GM19372 (cell line): Measurements from ENCODE around the gene LEF1.
"Not testable (repeated sequence)": the region's sequence is repeated elsewhere in the genome, so short reads cannot be mapped to it uniquely, and the experiment has no call there.

Source experiments
- ATAC-seq: cut with Tn5 transposase; IDR thresholded peaks from one replicate; pipeline ENCODE4 v1.9.1; 2021; ENCODE audit warnings: mild to moderate bottlenecking, low read depth, moderate library complexity; ENCODE audit not compliant: unreplicated experiment

Gene LEF1

DNA sequence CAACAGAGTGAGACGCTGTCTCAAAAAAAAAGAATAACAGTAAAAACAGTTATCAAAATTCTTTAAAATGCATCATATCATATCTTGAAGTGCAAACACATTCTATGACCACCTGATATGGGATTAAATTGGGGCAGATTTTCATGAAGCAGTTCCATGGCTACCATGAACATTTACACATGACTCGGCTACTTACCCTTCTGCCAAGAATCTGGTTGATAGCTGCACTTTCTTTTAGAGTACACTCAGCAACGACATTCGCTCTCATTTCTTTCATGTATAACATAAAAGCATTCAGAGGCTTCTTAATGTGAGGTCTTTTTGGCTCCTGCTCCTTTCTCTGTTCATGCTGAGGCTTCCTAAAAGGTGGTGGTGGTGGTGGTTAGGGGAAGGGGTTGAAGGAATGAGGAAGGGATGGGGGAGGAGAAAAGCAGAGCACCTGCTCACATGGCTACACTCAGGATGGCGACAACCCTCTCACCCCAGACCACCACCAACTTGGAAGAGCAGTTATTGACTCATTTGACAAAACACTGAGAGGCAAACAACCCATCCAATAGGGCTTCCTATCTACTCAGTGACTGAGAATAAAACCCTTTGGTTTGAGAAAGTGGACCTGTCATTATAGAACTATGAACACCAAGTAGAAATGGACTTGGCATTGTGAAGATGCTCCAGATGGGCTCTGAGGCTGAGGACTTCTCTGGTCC, 90.6 kb downstream of the LEF1 start:
- ATAC-seq: no peak

DNA sequence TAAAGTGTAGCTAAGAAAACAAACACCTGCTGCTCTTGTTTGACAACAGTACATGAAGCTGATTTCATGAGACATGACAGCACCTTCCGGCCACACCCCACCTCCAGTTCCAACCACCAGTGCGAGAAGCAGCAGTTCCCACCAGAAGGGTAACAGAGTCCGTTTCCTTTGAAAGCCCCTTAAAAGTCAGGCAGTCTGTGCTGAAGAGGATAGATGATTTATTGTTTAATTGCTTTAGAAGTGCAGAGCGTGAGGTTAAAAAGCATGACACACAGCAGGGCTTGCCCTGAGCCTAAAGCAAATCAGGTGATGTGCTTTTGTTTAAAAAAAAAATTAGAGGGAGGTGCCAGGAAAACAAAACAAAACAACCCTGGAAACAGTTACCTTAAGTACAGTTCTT, 96.4 kb downstream of the LEF1 start:
- no peak for ATAC-seq

DNA sequence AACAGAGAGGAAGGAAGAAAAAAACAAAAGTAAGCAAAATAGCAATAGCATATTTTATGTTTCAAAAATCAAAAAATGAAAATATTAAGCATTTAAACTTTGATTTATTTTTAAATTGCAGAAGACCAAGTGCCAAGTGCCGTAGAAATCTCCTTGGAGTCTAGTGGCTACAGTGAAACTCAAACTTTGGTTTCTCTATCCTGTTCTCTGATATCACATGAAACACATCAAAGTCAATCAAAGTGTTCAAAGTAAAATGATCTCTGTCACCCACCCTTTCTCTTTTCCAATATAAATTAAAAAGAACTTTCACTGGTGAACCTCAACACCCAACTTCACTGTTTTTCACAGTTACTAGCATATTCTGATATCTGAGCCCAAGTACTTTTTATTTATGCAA, 98.0 kb downstream of the LEF1 start:
- no peak for ATAC-seq

DNA sequence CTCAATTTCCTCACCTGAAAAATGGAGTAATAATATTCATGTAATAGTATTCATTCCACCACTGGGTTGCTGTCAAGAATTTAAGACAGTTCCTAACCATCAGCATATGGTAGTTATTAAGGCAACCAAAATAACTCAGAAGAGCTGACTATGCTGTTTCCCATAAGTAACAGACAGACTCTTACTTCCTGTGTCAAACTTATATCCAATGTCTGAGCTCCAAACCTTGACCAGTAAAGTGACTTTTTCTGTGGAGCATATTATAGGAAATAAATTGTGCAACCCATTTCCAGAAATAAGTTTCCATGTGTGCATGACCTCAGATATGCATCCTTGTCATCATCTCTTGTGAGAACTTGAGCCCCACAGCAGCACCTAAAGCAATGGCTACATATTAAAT, 100.3 kb downstream of the LEF1 start:
- ATAC-seq: no peak

DNA sequence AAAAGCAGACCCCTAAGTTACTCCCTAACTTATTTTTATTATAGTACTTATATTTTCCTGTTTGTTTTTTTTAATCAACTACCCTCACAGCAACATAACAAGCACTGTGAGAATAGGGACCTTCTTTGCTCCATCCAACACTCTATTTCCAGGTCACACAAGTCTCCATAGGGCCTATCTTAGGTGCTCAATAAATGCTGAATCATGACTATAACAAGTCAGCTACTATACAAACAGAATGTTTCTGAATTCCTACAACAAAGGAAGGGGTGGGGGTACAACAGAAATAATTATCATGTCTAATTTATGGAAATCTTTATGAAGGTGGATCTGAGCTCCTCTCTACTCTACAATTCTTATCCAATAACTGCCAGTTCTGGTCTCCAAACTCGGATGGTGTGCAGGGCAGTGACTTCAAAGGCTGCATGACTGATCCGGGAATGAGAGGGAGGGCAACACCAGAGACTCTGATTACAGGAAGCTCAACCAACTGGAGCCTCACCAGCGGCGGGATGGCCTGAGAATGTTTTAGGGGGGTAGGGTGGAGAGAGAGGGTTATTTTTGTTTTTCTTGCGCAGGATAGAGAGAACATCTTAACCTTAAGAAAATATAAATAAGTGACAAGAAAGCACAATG, 107.9 kb downstream of the LEF1 start:
- ATAC-seq: no peak

DNA sequence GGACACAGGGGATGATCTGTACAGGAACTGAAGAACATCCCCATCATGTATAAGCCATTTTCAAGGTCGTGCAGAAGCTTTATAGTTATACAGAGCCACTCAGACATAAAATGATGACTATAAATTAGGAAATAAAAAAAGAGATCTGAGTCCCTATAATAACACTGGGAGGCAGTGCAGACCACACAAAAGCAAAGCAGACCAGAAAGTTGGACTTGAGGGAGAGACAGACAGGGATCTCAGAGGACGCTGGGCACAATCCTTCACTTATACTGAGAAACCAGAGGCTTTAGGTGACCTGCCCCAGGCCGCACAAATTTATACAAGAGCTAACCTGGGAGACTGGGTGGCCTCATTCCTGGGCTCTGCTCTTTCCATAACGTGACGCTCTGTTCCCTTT, 108.6 kb downstream of the LEF1 start:
- ATAC-seq: no peak

DNA sequence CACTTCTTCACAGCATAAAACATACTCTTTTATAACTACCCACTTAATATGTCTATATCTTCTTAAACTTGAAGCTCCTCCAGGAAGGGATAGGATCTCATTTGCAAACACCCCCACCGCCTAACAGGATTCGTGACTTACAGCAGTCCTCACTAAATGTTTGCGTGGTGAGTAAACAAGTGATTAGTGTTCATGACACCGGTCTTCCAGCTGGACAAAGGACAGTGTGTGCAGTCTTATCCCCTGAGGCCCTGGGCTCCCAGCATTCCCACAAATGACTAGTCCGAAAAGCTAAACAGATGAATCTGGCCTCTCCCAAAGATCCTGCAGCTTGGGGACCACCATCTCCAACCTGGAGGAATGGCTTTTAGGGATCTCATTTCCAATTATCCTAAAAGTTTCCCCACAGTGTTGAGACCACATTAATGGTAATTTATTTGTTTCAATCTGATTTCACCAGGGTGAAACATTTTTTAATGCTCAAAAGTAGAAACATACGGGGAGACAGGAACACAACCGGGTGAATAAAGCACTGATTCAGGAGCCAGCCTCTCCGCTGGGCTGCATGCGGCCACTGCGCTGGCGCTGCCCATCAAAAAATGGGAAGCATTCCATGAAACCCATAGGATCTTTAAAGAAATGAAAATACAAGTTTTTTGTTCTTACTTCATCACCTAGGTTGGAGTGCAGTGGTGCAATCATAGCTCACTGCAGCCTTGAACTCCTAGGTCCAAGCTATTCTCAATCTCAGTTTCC, 109.9 kb downstream of the LEF1 start:
- ATAC-seq: no peak

DNA sequence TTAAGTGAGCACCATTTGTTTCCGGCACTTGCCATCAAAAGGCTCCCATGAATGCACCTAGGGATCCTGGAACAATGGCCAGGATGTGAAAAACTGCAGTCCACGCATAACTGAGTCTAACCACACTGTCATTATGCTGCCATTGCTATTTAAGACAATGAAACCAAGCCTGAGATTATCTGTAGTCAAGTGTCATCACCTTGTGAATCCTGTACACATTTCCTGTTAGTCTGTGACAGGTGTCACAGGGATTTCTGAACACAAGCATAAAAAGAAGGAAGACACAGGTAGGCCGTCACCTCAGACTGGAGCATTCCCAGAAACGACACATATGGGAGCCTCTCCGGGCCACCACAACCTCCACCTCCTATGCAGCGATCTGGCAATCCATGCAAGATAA, 112.3 kb downstream of the LEF1 start:
- no peak for ATAC-seq

DNA sequence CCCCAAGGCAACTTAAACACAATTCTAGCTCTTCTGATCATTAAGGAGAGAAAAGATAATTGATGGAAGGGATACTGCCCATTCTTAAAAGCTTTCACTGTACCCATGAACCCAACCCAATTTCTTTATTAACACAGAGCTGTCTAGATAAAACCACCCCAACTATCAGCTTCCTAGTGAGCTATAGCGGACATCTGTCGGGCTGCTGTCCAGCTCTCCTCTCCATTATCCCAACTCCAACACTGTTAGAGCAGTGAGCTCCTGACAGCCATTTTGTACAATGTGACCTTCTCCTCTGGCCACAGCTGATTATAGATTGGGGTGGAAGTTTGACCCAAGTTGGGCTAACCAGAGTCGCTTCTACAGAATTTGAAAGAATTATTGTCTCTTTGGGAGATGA, 112.9 kb downstream of the LEF1 start:
- ATAC-seq: no peak

DNA sequence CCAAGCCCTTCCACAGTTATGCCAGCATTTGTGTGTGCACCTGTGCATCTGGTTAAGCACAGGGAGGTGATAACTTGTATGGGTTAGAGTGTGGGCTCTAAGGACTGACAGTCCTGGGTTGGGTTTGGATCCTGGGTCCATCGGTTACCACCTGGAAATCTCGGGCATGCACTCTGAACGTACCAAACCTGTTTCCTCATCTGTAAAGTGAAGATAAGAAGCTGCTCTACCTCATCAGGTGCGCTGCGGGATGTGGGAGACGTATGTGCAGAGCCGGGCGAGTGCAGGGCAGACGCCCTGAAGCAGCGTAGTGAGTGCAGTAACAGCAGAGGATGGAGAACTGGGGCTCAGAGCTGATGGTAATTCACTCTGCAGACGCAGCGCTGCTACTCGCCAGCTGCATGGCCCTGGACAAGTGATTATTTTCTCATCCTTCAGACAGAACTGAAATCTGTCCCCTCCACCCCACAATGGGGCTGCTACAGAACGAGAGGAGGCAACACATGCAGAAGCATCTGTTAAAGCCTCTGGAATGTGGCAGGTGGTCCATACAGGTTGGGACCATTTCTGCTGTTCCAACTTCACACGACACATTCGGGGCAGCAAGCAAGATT, 114.6 kb downstream of the LEF1 start:
- ATAC-seq: no peak

DNA sequence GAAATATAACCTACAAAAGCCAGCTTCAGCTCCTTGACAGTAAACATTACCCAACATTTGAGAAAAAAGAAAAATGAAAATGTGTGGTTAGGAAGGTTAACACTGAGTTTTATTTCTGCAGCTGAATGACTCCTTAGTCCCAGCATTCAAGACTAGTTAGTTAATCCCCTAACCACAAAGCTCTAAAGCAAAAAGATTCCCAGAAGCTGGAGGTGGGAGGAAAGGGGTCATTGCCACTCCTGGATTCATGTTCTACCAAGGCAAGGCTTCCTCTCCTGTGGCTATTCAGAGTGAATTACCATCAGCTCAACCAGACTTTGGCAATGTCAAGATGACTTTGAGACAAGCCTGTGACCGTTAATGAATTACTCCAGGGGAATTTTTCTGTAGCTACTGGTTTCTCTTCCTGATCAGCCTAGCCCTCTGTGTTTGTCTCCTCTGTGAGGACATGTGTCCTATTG, 115.5 kb downstream of the LEF1 start:
- ATAC-seq: peak; percentile 93

DNA sequence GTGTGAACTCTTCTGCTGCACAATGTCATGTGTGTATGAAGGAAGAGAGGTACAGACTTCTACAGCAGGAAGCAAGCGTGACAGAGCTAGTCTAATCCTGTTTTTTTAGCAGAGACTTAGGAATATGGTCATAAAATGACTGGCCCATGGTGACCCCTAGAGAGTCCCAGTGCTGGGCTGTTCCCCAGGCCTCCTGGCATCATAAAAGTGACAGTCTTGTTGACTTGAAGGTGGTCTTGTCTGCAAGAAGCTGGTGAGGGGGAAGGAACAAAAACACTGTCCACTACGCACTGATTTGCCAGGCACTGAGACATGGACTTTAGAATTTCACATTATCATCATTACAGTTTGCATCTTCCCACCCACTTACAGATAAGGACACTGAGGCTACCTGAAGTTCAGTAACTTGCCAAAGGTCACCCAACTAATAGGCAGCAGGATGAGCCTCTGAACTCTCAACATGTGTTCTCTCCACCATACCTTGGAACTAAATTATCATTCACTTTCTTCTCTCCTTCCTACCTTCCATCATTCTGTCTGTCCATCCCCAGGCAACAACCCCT, 116.1 kb downstream of the LEF1 start:
- ATAC-seq: peak; percentile 5

DNA sequence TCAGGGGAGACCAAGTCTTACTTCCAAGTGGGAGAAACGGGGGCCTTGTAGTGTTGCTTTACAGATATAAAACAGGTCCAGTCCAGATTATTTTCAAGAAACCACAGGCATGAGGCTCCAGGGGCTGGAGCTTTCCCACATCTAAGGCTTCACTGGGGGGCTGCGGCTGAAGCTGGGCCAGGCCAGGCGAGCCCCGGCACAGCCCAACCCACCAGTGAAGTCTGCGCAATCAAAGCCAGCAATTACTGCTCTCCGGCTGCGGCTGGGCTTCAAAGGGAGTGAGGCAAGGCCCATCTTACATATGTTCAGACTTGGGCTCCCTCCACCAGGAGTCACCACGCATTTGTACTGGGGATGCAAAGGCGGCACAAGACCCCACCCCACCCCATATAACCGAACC, 117.4 kb downstream of the LEF1 start:
- no peak for ATAC-seq

DNA sequence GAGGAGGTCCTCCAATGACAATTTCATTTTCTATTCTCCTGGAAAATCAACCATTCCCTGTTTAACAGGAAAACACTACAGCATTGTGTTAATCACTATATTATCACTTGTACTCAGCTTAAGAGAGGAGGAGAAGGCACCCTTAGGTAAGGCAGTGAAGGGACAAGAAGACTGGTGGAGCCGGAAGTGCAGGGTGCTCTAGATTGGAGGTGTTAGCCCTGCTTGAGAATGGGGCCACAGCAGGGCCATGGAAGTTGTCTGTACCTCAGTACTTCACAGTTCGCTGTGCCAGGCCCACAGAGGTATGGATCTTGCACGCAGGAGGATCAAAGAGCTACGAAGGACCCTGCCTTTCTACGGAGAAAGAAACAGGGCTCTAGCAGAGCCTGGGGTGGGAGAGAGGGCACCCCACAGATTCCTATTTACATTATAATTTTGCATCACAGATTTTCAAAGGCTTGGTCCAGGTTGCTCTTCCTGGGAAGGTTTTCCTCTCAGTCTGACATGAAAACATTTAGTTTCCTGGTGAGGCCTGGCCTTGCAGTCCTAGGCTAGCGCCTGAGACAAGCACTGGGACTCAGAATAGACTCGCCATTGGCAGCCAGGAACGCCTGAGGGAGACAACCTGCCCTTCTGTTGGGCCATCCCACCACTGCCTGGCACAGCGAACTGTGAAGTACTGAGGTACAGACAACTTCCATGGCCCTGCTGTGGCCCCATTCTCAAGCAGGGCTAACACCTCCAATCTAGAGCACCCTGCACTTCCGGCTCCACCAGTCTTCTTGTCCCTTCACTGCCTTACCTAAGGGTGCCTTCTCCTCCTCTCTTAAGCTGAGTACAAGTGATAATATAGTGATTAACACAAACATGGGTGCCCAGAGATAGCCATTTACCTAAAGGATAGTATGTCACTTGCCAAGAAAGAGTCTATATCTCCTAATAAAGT, 118.3 kb downstream of the LEF1 start:
- ATAC-seq: not testable (repeated sequence)

DNA sequence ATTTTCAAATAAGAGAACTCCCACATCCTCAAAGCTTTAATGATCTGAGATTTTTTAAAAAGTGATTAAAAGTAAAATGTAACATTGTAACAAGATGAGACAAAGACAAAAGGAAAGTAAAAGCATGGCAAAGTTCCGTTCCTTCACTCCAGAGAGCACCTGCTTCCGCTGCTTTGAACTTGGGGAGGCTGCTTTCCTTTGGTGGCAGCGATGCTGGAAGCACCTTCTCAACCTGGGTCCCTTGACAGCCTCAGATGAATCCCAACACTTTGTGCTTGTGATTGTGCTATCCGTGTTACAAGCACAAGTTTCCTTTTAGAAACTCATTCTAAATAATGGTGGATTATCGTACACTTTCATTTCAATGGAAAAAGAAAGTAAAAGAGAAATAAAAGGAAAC, 119.3 kb downstream of the LEF1 start:
- no peak for ATAC-seq

DNA sequence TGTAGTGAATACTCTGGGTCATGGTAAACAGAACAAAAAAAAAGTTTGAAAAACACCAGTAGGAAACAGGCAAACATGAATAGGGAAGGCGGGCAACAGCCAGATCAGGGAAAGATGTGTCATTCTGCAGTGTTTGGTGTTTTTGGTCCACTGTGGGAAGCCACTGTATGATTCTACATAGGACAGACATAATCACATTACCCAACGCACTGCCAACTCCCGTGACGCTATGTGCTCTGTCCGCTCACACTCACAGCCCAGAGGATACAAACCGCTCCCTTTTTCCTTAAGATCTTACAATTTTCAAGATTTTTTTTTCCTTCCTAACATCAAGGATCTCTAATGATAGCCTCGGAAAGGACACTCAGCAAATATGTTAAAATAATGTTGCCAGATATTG, 119.7 kb downstream of the LEF1 start:
- ATAC-seq: no peak

DNA sequence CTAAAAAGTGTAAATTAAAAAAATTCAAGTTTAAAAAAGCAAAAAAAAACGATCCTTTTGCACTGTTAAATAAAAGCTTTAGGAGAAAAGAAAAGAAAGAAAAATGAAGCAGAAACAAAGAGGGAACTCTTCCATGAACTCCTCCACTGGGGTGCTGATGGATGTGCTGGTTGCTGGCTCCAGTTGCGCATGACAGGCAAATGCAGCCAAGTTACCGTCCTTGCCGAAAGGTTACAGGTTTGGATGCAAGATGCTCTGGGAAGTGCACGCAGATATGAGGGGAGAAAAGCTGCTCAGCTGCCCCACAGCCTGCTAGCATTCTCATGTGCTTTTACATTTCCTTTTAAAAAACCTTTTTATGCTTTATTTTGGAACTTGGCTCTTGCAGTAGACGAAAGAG, 120.6 kb downstream of the LEF1 start:
- ATAC-seq: no peak

DNA sequence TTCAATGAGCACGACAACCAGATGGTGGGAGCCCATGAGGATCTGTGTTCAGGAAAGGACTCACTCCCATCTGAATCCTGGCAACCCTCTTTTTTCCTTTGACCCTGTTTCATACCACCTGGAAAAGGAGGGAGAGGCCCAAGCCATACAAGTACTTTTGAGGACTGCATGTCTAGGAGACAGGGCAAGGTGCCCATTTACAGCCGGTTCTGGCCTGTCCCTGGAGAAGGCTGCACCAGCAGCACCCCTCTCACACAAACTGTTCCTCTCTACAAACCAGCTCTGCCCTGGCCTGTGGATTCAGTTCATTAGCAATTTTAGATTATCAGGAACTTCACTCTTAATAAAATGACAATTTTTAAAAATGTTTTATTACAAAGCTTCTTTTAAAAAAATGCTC, 121.5 kb downstream of the LEF1 start:
- no peak for ATAC-seq

DNA sequence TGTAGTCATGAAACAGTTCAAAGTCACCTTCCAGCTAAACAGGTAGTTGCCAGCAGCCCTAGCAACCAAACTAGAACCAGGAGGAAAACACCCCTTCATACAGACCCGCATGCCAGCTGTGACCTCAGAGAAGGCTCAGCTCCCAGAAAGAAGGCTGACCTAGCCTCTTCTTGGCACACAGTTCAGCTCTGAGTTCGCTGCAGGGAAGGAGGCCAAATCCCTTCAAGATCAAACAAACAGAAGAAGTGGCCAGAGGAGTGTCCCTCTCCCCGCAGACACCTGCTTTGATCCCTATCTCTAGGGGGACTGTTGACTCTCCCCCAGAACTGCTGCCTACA, 123.1 kb downstream of the LEF1 start:
- ATAC-seq: no peak
